GM12872 (cell line): ENCODE data around the gene RNGTT.

Experiments used
- TF ChIP-seq, protein P1 (sequence below): IDR thresholded peaks from 3 replicates; pipeline ENCODE4 v1.5.1; 2011; ENCODE audit warnings: low read depth, mild to moderate bottlenecking, low read length, moderate library complexity; ENCODE audit not compliant: insufficient read depth

RNGTT gene

DNA sequence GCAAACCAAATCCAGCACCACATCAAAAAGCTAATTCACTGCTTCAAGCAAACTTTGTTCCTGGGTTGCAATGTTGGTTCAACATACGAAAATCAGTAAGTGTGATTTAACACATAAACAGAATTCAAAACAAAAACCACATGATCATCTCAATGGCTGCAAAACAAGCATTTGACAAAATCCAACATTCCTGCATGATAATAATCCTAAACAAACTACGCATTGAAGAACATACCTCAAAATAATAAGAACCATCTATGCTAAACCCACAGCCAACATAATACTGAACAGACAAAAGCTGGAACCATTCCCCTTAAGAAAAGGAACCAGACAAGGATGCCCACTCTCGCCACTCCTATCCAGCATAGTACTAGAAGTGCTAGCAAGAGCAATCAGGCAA lies 49.9 kb downstream of the RNGTT start:
- TF ChIP-seq, protein P1, sequence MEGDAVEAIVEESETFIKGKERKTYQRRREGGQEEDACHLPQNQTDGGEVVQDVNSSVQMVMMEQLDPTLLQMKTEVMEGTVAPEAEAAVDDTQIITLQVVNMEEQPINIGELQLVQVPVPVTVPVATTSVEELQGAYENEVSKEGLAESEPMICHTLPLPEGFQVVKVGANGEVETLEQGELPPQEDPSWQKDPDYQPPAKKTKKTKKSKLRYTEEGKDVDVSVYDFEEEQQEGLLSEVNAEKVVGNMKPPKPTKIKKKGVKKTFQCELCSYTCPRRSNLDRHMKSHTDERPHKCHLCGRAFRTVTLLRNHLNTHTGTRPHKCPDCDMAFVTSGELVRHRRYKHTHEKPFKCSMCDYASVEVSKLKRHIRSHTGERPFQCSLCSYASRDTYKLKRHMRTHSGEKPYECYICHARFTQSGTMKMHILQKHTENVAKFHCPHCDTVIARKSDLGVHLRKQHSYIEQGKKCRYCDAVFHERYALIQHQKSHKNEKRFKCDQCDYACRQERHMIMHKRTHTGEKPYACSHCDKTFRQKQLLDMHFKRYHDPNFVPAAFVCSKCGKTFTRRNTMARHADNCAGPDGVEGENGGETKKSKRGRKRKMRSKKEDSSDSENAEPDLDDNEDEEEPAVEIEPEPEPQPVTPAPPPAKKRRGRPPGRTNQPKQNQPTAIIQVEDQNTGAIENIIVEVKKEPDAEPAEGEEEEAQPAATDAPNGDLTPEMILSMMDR: no peak

DNA sequence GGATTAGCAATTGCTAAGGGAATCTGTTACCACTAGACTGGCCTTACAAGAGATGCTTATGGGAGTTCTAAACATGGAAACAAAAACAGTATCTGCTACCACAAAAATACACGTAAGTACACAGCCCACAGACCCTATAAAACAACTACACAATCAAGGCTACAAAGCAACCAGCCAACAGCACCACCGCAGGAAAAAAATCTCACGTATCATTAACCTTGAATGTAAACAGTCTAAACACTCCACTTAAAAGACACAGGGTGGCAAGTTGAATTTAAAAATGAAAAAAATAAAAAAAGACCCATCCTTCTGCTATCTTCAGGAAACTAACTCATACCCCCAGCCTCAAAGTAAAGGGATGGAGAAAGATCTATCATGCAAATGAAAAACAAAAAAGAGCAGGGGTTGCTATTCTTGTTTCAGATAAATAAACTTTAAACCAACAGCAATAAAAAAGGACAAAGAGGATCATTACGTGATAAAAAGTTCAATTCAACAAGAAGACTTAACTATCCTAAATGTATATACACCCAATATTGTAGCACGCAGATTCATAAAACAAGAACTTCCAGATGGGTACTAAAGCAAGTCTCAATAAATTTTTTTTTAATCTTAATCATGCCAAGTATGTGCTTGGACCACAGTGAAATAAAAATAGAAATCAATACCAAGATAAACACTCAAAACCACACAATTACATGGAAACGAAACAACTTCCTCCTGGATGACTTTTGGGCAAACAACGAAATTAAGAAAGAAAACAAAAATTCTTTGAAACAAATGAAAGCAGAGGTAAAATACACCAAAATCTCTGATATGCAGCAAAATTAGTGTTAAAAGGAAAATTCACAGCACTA lies 52.3 kb downstream of the RNGTT start:
- TF ChIP-seq, protein P1: no peak

DNA sequence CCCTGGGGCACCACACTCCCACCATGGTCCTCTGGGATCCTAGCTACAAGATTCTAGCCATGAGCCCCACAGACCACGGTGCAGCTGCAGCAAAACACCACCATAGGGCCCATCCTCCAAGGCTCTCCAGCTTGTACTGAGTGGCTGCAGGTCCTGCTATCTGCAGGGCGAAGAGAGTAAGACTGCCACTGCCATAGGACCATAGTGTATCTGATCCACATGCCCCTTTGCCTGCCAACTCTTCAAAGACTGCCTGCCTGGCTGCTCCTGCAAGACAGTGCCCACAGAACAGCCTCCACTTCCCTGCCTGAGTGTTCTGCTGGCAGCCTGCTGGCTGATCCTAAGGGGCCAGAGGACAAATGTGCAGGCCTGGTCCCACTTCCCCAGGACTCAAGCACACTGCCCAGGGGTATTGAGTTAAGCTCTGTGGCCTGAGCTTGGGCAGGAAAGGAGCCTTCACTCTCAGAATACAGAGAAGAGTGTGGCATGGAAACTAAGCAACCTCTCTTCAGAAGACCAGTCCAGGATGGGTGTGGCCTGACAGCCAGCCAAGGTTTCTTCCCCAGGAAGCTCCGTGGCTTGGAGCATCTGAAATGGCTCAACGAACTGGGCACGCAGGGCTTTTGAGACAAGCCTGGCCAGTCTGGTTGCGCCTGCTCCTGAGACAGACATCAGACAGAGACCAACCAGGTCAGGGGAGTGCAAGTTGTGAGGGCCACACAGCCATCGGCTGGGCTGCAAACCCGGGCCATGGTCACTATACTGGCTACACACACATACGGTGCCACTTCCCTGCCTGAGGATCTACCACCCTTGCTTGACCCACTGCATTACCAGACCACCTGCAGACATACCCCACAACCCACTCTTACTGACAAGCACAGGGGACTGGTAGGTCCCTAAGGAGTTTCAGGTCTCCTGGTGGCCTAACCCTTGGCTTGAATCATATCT lies 54.5 kb downstream of the RNGTT start:
- TF ChIP-seq, protein P1: no peak

DNA sequence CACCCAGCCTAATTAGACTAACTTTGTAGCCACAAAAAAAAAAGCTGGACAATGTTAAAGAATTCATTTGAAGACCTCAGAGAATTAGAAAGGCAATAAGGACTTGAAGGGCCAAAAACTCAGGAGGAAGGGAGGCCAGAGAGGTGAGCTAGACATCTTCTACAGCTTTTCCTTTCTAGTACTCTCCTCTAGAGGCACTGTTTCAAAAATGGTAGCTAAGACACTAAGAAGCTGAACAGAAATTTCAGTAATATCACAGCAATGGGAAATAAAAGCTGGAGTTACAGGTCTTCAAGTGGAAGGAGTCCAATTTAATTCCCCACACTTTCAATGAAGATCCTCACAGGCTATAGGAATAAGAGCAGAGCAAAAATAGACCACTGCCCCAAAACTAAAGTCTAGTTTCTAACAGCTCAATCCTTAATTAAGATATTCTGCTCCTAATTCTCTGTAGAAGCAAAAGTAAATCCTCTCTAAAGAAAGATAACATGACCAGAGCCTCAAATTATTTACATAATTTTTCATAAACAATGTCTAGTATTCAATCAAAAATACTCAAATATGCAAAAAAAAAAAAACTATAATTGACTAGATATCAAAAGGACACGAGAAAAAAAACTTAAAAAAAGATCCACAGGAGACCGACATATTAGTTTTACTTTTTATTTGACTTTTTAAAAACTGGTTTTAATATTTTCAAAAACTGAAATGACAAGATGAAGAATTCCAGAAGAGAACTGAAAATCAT lies 63.7 kb downstream of the RNGTT start:
- TF ChIP-seq, protein P1: peak; percentile 32; the same call in 1 of the 3 replicates

DNA sequence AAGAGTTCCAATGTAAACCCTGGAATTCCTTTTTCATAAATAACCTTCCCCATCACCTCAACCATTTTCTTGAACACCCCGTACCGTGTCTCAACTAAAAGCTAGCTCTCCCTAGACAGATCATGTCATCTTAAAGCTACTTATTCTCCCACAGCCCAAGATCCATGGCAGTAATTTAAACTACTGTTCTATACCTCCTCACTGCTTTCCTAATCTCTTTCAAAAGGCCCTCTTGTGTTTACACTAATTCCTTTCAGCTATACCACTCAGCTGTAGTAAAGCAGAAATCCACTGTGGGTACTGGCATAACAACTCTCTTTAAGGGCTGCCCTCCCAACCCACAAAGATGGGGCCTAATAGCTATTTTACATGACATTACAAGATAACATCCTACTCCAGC lies 67.5 kb downstream of the RNGTT start:
- TF ChIP-seq, protein P1: no peak

DNA sequence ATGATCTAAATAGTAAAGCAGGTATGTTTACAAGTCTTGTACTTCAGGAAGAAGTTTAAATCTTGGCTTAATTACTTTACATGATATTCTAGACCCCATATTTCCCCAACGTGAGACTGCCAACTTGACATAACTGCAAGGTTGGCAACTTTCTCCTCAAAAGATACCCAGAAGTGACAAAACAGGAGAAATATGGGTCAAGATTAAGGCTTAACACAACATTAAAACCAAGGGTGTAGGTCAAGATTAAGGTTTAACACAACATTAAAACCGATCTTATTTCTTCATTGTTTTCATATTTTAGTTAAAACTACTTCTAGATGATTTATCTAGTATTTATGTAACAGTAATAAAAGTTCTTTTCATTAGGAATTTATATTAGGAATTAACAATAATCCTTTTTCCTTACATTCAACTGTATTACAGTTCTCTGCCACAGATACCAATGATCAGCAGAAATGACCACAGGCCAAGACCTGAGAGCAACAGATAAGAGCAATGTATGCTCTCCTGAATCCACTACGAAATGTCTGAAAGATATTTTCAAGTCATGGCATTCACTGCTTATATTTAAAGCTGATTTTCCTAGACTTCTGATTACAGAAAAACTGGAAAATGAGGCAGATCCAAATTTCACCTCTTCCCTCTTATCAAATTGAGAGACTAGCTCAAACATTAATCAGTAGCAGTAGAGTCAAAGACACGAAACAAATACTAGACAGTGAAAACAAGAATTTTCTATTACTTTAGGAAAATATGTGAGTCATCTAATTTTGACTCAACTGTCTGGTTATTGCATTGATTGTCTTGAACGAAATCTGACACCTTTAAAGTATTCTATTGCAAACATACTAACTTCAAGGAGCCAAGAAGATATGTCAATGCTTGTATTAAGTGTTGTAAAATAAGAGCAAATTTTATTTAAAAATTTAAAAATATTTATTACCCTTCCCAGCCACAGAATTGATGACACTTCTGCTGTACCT lies 72.3 kb downstream of the RNGTT start:
- TF ChIP-seq, protein P1: no peak
